Breast epithelium (tissue), 4 donors: ENCODE results near the gene NRIP1. TPM values are rescaled to one million over a fixed set of nuclear protein-coding genes. Genes with fewer than 3 reads are reported as not detected.

Source experiments
- DNase-seq, 2 donors: peaks; one replicate each; pipeline ENCODE4 v3.0.0-alpha.2; 2019; ENCODE audit warnings: low spot score in 2 of 2
- H3K27ac ChIP-seq, 2 donors: fragments of 200-600 bp; sonication (generic) in 1 of 2; one replicate each; pipeline ENCODE4 v1.5.1; 2016 to 2019; ENCODE audit warnings: mild to moderate bottlenecking in 1 of 2
- H3K27me3 ChIP-seq, 2 donors: fragments of 200-600 bp; sonication (generic) in 1 of 2; one replicate each; pipeline versions ENCODE4 v1.5.1 to v1.6.0; 2017 to 2019; ENCODE audit warnings: control low read depth in 1 of 2, mild to moderate bottlenecking in 1 of 2
- H3K36me3 ChIP-seq: fragments of 200-600 bp; one replicate; pipeline ENCODE4 v1.5.1; 2019
- H3K4me1 ChIP-seq, 2 donors: fragments of 200-600 bp; sonication (generic); one replicate each; pipeline ENCODE4 v1.5.1; 2016 to 2019; ENCODE audit warnings: control low read depth in 1 of 2
- H3K4me3 ChIP-seq, 3 donors: fragments of 200-600 bp; sonication (generic); 1 replicate in 2 of 3; 2 replicates in 1 of 3; pipeline ENCODE4 v1.5.1; 2016 to 2019; ENCODE audit warnings: mild to moderate bottlenecking in 3 of 3, moderate library complexity in 2 of 3
- H3K9me3 ChIP-seq, 2 donors: fragments of 200-600 bp; sonication (generic) in 1 of 2; one replicate each; pipeline ENCODE4 v1.5.1; 2016 to 2019; ENCODE audit warnings: control low read depth in 1 of 2
- CTCF ChIP-seq, 3 donors: fragments of 450-650 bp; IDR thresholded peaks; one replicate each; pipeline ENCODE4 v1.5.1; 2016 to 2017; ENCODE audit warnings: antibody characterized with exemption in 3 of 3, mild to moderate bottlenecking in 3 of 3, moderate library complexity in 3 of 3
- POLR2A ChIP-seq: fragments of 450-650 bp; IDR thresholded peaks from one replicate; pipeline ENCODE4 v1.6.1; 2016; ENCODE audit warnings: antibody characterized with exemption, mild to moderate bottlenecking, moderate library complexity
- POLR2AphosphoS5 ChIP-seq, 3 donors: sonication (generic); formaldehyde crosslinking; IDR thresholded peaks; one replicate each; pipeline ENCODE4 v1.6.1; 2017; ENCODE audit warnings: antibody characterized with exemption in 3 of 3
- intact Hi-C: fragments of 100-400 bp; cut with DNase I; formaldehyde crosslinking; loops from one replicate; pipeline ENCODE4 v1.15.1; 2023; ENCODE audit warnings: low total_unique reads
- total RNA-seq, 3 donors: library from RNA; depleted of rRNA; stranded (reverse); fragments of >200 nt; gene quantifications; one replicate each; pipeline ENCODE4 v1.1.0, GENCODE V29; 2016

The NRIP1 gene
- total RNA-seq, 3 donors from 2014 or later: 82.0 to 121 (median 105) TPM

GRCh38 chr21:14926186-14926585 lies 138.6 kb downstream of the NRIP1 start:
- intact Hi-C loops: no loop called here
- Histone ChIP-seq H3K36me3 (no peaks in the 10 kb centered on the region), H3K4me3 (no peak overlapping the region), H3K27me3 (no peaks in the 10 kb centered on the region), H3K9me3 (no peaks in the 10 kb centered on the region), H3K4me1 (no peaks in the 10 kb centered on the region), H3K27ac (no peak overlapping the region)
- no peak for DNase-seq
- TF ChIP-seq CTCF (IDR thresholded peaks at IDR 0.05) (no peak), POLR2AphosphoS5 (IDR thresholded peaks at IDR 0.05) (no peak), POLR2A (no peak)

GRCh38 chr21:14923468-14923867 lies 141.3 kb downstream of the NRIP1 start:
- no peak for TF ChIP-seq POLR2A
- no peak for TF ChIP-seq POLR2AphosphoS5 (IDR thresholded peaks at IDR 0.05)
- TF ChIP-seq CTCF (IDR thresholded peaks at IDR 0.05): no peak
- intact Hi-C loops: no loop called here
- no peak overlapping the region for H3K27ac ChIP-seq
- H3K36me3 ChIP-seq: no peaks in the 10 kb centered on the region
- no peak overlapping the region for H3K4me3 ChIP-seq
- no peaks in the 10 kb centered on the region for H3K27me3 ChIP-seq
- no peak for DNase-seq
- H3K4me1 ChIP-seq: no peaks in the 10 kb centered on the region
- H3K9me3 ChIP-seq: no peaks in the 10 kb centered on the region

GRCh38 chr21:14922980-14923379 lies 141.8 kb downstream of the NRIP1 start:
- no peaks in the 10 kb centered on the region for H3K4me1 ChIP-seq
- H3K27ac ChIP-seq: no peak overlapping the region
- intact Hi-C loops: no loop called here
- no peaks in the 10 kb centered on the region for H3K27me3 ChIP-seq
- H3K9me3 ChIP-seq: no peaks in the 10 kb centered on the region
- no peaks in the 10 kb centered on the region for H3K36me3 ChIP-seq
- no peak for DNase-seq
- no peak overlapping the region for H3K4me3 ChIP-seq
- TF ChIP-seq POLR2AphosphoS5 (IDR thresholded peaks at IDR 0.05): no peak
- no peak for TF ChIP-seq POLR2A
- no peak for TF ChIP-seq CTCF (IDR thresholded peaks at IDR 0.05)

GRCh38 chr21:14918527-14918926 lies 146.3 kb downstream of the NRIP1 start:
- Histone ChIP-seq H3K27ac (no peak overlapping the region), H3K36me3 (no peaks in the 10 kb centered on the region), H3K4me3 (no peak overlapping the region), H3K4me1 (no peaks in the 10 kb centered on the region), H3K9me3 (no peaks in the 10 kb centered on the region), H3K27me3 (no peaks in the 10 kb centered on the region)
- no peak for DNase-seq
- intact Hi-C loops: no loop called here
- TF ChIP-seq POLR2A (no peak), CTCF (IDR thresholded peaks at IDR 0.05) (no peak), POLR2AphosphoS5 (IDR thresholded peaks at IDR 0.05) (no peak)

GRCh38 chr21:14917762-14918161 lies 147.0 kb downstream of the NRIP1 start:
- no peak for DNase-seq
- H3K4me1 ChIP-seq: no peaks in the 10 kb centered on the region
- TF ChIP-seq POLR2A: no peak
- no peak for TF ChIP-seq POLR2AphosphoS5 (IDR thresholded peaks at IDR 0.05)
- TF ChIP-seq CTCF (IDR thresholded peaks at IDR 0.05): no peak
- no peaks in the 10 kb centered on the region for H3K9me3 ChIP-seq
- no peak overlapping the region for H3K27ac ChIP-seq
- H3K36me3 ChIP-seq: no peaks in the 10 kb centered on the region
- H3K4me3 ChIP-seq: no peak overlapping the region
- intact Hi-C loops: no loop called here
- H3K27me3 ChIP-seq: no peaks in the 10 kb centered on the region
